Measurements from ENCODE around the gene MRPS25. TPM values are rescaled to one million over a fixed set of nuclear protein-coding genes. Genes with fewer than 3 reads are reported as not detected.

The MRPS25 gene
- total and polyA plus RNA-seq, 2 experiments from 2014 or later = 30.9 to 59.9 TPM

DNA sequence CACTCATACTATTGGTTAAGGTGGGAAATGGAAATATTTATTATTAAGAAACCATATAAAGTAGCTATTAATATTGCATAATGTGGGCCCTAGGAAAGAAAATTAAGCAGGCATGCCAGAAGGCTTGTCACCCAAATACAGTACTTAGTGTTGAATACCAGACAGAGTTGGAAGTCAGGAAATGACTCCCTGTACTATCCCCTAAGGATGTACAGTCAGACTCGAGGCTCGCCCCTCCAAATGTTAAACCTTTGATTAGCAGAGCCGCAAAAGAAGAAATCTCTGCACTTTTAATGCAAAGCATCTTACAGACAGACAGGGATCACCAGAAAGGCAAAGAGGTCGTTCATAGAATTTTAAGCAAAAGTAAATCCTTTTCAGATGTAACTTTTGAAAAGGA is 45.1 kb upstream of the MRPS25 start:
- Histone ChIP-seq H3K36me3 (replicated peaks; ENCODE audit: insufficient read depth, low read depth) (no peaks in the 10 kb centered on the region), H3K27ac (no peak overlapping the region), H3K4me3 (no peak overlapping the region), H4K20me1 (ENCODE audit: insufficient read depth, poor library complexity, severe bottlenecking) (no peaks in the 10 kb centered on the region), H3K9me3 (ENCODE audit: low read depth) (no peaks in the 10 kb centered on the region), H3K27me3 (no peaks in the 10 kb centered on the region), H3K4me1 (ENCODE audit: insufficient read depth) (no peaks in the 10 kb centered on the region), H2AFZ (no peak overlapping the region), H3K79me2 (no peaks in the 10 kb centered on the region), H3K4me2 (no peak overlapping the region), H3K9me2 (replicated peaks; ENCODE audit: insufficient read depth) (no peaks in the 10 kb centered on the region)
- WGBS (ENCODE audit: low lambda C conversion rate, missing lambda C conversion rate) = 75% methylated on average over 4 of the region's 4 CpGs
- TF ChIP-seq EZH2phosphoT487 (IDR thresholded peaks at IDR 0.05; ENCODE audit: low read depth, severe bottlenecking, unreplicated experiment) (no peak), EZH2 (IDR thresholded peaks at IDR 0.05; ENCODE audit: borderline replicate concordance) (no peak), CTCF (IDR thresholded peaks at IDR 0.05; ENCODE audit: poor library complexity) (no peak)
- no peak for DNase-seq (ENCODE audit: low spot score)

GRCh38 chr3:15108869-15109268 is 43.8 kb upstream of the MRPS25 start:
- Histone ChIP-seq H3K36me3 (replicated peaks; ENCODE audit: insufficient read depth, low read depth) (no peaks in the 10 kb centered on the region), H2AFZ (no peak overlapping the region), H3K27me3 (no peaks in the 10 kb centered on the region), H3K79me2 (no peaks in the 10 kb centered on the region), H4K20me1 (ENCODE audit: insufficient read depth, poor library complexity, severe bottlenecking) (no peaks in the 10 kb centered on the region), H3K4me1 (ENCODE audit: insufficient read depth) (no peaks in the 10 kb centered on the region), H3K9me2 (replicated peaks; ENCODE audit: insufficient read depth) (no peaks in the 10 kb centered on the region), H3K4me3 (no peak overlapping the region), H3K27ac (no peak overlapping the region), H3K4me2 (no peak overlapping the region), H3K9me3 (ENCODE audit: low read depth) (no peaks in the 10 kb centered on the region)
- 89% methylated on average over 4 of the region's 4 CpGs for WGBS (ENCODE audit: low lambda C conversion rate, missing lambda C conversion rate)
- DNase-seq (ENCODE audit: low spot score) = no peak
- no peak for TF ChIP-seq EZH2 (IDR thresholded peaks at IDR 0.05; ENCODE audit: borderline replicate concordance)

- H3K4me1 ChIP-seq (ENCODE audit: insufficient read depth) = no peaks in the 10 kb centered on the region
- H3K4me3 ChIP-seq = no peak overlapping the region
- no peaks in the 10 kb centered on the region for H3K27me3 ChIP-seq
- H2AFZ ChIP-seq = no peak overlapping the region
- H3K9me3 ChIP-seq (ENCODE audit: low read depth) = no peaks in the 10 kb centered on the region
- peak; percentile 86 for DNase-seq (ENCODE audit: low spot score)
- no peak overlapping the region for H3K27ac ChIP-seq
- no peak for TF ChIP-seq EZH2 (IDR thresholded peaks at IDR 0.05; ENCODE audit: borderline replicate concordance)
- peak; percentile 81 for TF ChIP-seq CTCF (IDR thresholded peaks at IDR 0.05; ENCODE audit: poor library complexity)
- TF ChIP-seq EZH2phosphoT487 (IDR thresholded peaks at IDR 0.05; ENCODE audit: low read depth, severe bottlenecking, unreplicated experiment) = no peak
- no peaks in the 10 kb centered on the region for H3K9me2 ChIP-seq (replicated peaks; ENCODE audit: insufficient read depth)
- WGBS (ENCODE audit: low lambda C conversion rate, missing lambda C conversion rate) = 22% methylated on average over 11 of the region's 11 CpGs
- H4K20me1 ChIP-seq (ENCODE audit: insufficient read depth, poor library complexity, severe bottlenecking) = no peaks in the 10 kb centered on the region
- H3K36me3 ChIP-seq (replicated peaks; ENCODE audit: insufficient read depth, low read depth) = no peaks in the 10 kb centered on the region
- no peaks in the 10 kb centered on the region for H3K79me2 ChIP-seq
- no peak overlapping the region for H3K4me2 ChIP-seq
Observed at GRCh38 chr3:15108082-15108545, 43.0 kb upstream of the MRPS25 start.

GRCh38 chr3:15107075-15107947 is 42.2 kb upstream of the MRPS25 start:
- Histone ChIP-seq H3K36me3 (replicated peaks; ENCODE audit: insufficient read depth, low read depth) (no peaks in the 10 kb centered on the region), H3K79me2 (no peaks in the 10 kb centered on the region), H3K27me3 (no peaks in the 10 kb centered on the region), H2AFZ (no peak overlapping the region), H3K4me1 (ENCODE audit: insufficient read depth) (no peaks in the 10 kb centered on the region), H3K9me3 (ENCODE audit: low read depth) (no peaks in the 10 kb centered on the region), H3K4me3 (no peak overlapping the region), H4K20me1 (ENCODE audit: insufficient read depth, poor library complexity, severe bottlenecking) (no peaks in the 10 kb centered on the region), H3K4me2 (no peak overlapping the region), H3K27ac (no peak overlapping the region), H3K9me2 (replicated peaks; ENCODE audit: insufficient read depth) (no peaks in the 10 kb centered on the region)
- 81% methylated on average over 16 of the region's 16 CpGs for WGBS (ENCODE audit: low lambda C conversion rate, missing lambda C conversion rate)
- TF ChIP-seq CTCF (IDR thresholded peaks at IDR 0.05; ENCODE audit: poor library complexity) (no peak), EZH2phosphoT487 (IDR thresholded peaks at IDR 0.05; ENCODE audit: low read depth, severe bottlenecking, unreplicated experiment) (no peak), EZH2 (IDR thresholded peaks at IDR 0.05; ENCODE audit: borderline replicate concordance) (no peak)
- peak; percentile 28 for DNase-seq (ENCODE audit: low spot score)
